GM12872 (cell line): ENCODE results near the gene MAMDC2.

ENCODE experiments used
- TF ChIP-seq, protein P1 (sequence below): IDR thresholded peaks from 3 replicates; pipeline ENCODE4 v1.5.1; 2011; ENCODE audit warnings: low read depth, mild to moderate bottlenecking, low read length, moderate library complexity; ENCODE audit not compliant: insufficient read depth

MAMDC2 gene

DNA sequence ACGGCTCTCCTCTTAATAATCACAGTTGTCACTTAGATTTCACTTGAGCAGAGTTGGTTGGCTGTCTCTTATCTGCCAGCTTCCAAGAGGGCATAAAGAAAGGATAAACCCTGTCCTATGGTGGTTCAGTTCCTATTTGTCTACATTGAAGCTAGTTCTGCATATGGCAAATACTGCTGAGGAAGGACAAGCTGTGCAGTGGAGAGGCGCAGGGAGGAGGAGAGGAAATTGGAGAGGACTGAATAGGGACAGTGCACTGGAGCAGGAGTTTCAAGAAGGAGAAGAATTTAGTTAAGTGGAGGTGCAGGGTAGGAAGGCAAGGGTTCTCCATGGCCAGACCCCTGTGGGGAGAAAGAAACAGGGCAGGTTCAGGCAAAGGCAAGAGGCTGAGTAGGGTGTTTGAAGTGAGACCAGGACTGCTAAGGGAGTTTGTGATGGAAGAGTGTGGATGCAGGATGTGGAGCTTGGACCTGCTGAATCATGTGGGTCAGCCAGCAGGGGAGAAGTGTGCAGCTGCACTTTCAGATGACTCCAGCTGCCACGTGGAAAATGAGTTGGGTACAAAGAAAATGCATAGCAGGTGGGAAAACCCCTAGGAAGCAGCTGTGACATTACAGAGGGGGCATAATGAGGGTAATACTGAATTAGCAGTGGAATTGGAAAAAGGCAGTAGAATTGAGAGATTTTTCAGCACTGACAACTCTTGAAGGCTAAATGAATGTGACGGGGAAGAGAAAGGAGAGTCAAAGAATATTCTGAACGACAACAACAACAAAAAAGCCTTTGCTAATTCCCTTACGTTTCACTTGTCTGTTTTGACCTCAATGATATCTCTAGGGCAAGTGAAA, 66.8 kb downstream of the MAMDC2 start:
- TF ChIP-seq, protein P1, sequence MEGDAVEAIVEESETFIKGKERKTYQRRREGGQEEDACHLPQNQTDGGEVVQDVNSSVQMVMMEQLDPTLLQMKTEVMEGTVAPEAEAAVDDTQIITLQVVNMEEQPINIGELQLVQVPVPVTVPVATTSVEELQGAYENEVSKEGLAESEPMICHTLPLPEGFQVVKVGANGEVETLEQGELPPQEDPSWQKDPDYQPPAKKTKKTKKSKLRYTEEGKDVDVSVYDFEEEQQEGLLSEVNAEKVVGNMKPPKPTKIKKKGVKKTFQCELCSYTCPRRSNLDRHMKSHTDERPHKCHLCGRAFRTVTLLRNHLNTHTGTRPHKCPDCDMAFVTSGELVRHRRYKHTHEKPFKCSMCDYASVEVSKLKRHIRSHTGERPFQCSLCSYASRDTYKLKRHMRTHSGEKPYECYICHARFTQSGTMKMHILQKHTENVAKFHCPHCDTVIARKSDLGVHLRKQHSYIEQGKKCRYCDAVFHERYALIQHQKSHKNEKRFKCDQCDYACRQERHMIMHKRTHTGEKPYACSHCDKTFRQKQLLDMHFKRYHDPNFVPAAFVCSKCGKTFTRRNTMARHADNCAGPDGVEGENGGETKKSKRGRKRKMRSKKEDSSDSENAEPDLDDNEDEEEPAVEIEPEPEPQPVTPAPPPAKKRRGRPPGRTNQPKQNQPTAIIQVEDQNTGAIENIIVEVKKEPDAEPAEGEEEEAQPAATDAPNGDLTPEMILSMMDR: no peak

DNA sequence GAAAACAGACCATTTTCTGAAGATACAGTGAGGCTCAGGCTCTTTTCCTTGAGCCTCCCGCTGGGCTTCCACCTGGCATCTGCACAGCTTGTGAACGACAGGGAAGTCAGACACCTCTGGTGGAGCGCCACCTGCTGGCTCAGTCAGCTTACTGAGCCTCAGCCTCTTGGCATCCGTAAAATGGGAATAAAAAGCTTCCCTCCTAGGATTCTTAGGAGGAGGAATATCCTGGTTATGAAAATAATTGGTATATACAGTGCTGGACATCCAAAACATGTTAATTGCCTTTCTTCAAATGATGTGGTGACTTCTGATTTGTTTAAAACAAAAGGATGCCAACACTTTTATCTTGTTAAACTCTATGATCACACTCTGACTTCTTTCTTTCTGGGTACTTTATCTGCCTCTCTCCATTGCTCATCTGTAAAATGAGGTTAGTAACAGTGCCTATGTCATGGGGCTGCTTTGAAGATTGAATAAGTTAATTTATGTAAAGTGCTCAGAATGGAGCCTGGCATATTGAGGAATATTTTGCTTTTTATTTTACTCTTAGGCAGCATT, 67.5 kb downstream of the MAMDC2 start:
- TF ChIP-seq, protein P1: peak; percentile 95

DNA sequence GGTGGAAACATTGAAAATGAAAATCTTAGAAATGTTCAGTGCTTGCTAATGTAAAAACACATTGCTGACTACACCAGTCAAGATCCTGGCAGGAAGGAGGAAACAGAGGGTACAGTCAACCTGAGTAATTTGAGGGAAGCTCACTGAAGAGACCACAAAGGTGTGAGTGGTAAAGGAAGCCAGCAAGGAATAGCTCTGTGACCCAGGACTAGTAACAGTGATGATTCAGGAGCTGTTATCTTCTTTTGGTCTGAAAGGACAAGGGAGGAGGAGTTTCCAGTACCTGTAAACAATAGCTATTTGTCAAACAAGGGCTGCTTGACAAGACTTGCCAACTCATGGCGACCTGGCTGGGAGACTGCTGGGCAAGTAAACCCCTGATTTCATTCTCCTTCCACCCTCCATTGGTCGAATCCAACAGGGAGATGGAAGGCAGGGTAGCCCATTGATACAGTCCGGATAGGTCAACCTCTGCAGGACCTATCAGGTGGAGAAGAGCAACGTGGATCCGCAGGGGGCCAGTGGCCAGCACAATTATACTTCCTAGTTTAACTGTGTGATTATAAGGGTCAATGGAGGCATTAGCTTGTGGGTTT, 68.1 kb downstream of the MAMDC2 start:
- TF ChIP-seq, protein P1: no peak

DNA sequence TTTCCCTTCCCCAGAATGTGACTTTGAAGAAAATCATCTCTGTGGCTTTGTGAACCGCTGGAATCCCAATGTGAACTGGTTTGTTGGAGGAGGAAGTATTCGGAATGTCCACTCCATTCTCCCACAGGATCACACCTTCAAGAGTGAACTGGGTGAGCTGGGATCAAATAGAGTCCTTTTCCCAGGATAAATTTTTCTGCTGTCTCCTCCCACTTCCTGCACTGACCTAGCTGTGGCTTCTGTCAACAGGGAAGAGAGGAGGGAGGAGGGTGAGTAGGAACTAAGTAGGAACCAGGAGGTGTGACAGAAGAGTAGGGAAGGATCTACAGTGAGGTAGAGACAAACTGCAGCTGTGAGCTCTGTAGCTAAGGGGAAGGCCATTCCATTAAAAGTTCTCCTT, 69.3 kb downstream of the MAMDC2 start:
- TF ChIP-seq, protein P1: no peak

DNA sequence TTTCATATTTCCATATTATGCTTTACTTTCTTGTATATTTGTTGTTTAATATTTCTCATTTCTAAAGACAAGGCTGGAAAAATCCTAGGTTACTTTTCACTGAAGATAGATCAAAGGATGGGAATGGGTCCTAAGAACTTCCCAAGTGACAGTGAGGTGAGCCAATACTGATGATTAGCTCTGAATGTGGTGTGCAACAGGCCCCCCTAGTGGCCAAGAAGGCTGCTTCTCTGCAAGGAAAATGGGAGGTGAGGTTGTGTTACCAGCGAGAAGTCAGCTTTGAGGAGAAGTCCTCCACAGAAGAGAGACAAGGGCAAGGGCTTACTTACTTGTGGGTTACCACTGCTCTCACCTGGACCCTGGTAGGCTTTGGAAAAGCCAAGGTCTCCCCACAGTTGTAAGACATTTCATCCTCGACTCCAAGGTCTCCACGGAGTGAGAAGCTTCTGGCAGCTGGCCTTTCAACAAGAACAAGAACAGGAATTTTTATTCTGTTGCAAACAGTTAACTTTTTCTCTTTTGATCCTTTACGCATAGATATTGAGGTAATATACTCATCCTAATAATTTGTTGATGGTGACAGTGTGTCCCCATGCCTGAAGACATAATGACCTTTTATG, 69.9 kb downstream of the MAMDC2 start:
- TF ChIP-seq, protein P1: peak; percentile 86

DNA sequence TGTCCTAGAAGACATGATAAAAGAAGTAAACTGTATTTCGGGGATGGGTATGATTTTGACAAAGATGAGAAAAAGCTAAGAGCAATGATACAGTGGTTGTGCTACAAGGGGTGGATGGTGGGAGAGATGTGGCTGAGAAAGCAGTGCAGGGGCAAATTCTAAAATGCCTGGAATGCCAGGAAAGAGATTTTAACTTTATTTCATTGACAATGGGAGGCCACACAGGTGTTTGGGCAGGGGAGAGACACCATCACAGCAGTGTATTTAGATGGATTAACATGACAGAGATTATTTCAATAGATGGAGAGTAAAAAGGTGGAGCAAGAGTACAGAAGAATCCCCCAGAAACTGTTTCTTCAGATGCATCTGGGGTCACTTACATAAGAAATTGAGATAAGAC, 71.2 kb downstream of the MAMDC2 start:
- TF ChIP-seq, protein P1: no peak

DNA sequence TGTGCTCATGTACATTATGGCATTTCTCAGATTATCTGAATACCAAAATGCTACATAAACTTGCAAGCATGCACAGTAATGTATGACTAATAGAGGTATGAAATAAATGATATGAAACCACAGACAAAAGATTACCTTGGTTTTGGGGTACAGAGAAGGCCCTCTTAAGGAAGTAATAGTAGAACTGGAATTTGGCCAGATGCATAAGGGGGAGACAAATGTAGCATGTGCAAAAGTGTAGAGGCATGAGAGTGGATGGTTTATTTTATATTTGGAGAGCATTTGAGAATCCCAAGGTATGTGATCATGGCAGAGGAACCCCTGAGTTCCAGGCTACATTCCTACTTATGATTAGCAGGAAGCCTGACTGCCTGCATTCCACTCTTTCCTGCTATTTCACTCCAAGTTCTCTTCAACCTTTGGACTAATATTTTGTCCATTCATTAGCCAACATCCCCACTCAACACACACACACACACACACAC, 74.2 kb downstream of the MAMDC2 start:
- TF ChIP-seq, protein P1: no peak
